Activated T-cell treated with anti-CD3 and anti-CD28 coated beads, Interleukin-2, amount 50 U/mL, for 72 hours (primary cell): ENCODE measurements around the gene ADAMTS9. TPM values are rescaled to one million over a fixed set of nuclear protein-coding genes. Genes with fewer than 3 reads are reported as not detected.

Source experiments
- ATAC-seq, 2 donors: fragments of 150-1000 bp; cut with Tn5 transposase; replicated peaks in 1 of 2; 2 replicates each; pipeline ENCODE4 v1.10.0; 2021; ENCODE audit warnings: moderate library complexity in 2 of 2, mild to moderate bottlenecking in 1 of 2
- DNase-seq, 2 donors: peaks; one replicate each; pipeline ENCODE4 v3.0.0; 2021 to 2022; ENCODE audit warnings: mixed read lengths in 1 of 2
- H3K27ac Mint-ChIP-seq: one replicate; pipeline ENCODE4 v1.8.0; 2022; ENCODE audit warnings: mild to moderate bottlenecking, moderate library complexity, mixed read lengths
- H3K27me3 Mint-ChIP-seq: one replicate; pipeline ENCODE4 v1.8.0; 2022; ENCODE audit warnings: low read depth, mixed read lengths
- H3K36me3 Mint-ChIP-seq, 2 donors: one replicate each; pipeline ENCODE4 v1.8.0; 2022; ENCODE audit warnings: mixed read lengths in 2 of 2, mild to moderate bottlenecking in 1 of 2; ENCODE audit not compliant: insufficient read depth in 2 of 2
- H3K4me1 Mint-ChIP-seq: one replicate; pipeline ENCODE4 v1.8.0; 2022; ENCODE audit warnings: low read depth, mixed read lengths
- H3K4me3 Mint-ChIP-seq, 2 donors: one replicate each; pipeline ENCODE4 v1.8.0; 2022; ENCODE audit warnings: mild to moderate bottlenecking in 2 of 2, mixed read lengths in 2 of 2, moderate library complexity in 2 of 2
- H3K9me3 Mint-ChIP-seq, 2 donors: one replicate each; pipeline ENCODE4 v1.8.0; 2022; ENCODE audit warnings: mixed read lengths in 2 of 2
- total RNA-seq, 2 donors: library from RNA; stranded (reverse); gene quantifications; one replicate each; pipeline ENCODE4 v1.2.3, GENCODE V29; 2022

ADAMTS9 gene
- total RNA-seq, 2 donors from 2014 or later: not detected

GRCh38 chr3:64656544-64656943 lies 31.3 kb downstream of the ADAMTS9 start:
- Mint-ChIP-seq H3K27me3 (no peaks in the 10 kb centered on the region), H3K36me3 (no peaks in the 10 kb centered on the region), H3K9me3 (no peaks in the 10 kb centered on the region), H3K4me3 (no peak overlapping the region), H3K4me1 (no peaks in the 10 kb centered on the region), H3K27ac (no peak overlapping the region)
- DNase-seq (no peak), ATAC-seq (no peak)

DNA sequence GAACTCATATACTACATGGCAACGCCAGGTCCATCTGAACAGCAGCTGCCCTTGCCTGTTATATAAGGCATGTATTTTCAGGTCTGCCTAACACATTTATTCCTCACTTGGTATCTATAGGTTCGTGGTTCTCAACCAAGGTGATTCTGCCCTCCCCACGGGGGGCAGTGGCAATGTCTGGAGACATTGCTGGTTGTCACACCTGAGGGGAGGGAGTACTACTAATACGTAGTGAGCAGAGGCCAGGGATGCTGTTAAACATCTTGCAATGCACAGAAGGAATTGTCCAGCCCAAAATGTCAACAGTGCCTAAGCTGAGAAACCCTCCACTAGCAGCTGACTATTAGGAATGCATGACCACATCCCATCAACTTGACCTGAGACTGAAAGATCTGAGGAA lies 32.6 kb downstream of the ADAMTS9 start:
- Mint-ChIP-seq H3K9me3 (no peaks in the 10 kb centered on the region), H3K27me3 (no peaks in the 10 kb centered on the region), H3K36me3 (no peaks in the 10 kb centered on the region), H3K4me1 (no peaks in the 10 kb centered on the region), H3K4me3 (no peak overlapping the region), H3K27ac (no peak overlapping the region)
- no peak for DNase-seq
- no peak for ATAC-seq

DNA sequence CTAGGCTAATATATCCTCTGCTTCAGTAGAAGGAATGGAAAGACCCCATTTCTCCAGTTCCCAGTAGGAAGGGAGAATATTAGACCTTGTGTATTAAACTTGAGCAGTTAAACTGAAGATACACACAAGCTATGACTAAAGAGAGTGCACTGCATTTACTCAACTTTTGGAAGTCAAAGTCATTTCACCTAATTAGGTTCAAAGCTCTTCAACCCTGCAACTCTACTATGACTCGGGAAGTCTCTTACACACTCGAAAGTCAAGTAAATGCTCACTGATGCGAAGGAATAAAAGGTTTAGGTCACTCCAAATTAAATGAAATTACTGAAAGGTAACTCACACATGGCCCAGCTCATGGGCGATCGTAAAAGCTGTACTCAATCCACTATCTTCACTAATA lies 33.8 kb downstream of the ADAMTS9 start:
- no peaks in the 10 kb centered on the region for H3K27me3 Mint-ChIP-seq
- no peaks in the 10 kb centered on the region for H3K4me1 Mint-ChIP-seq
- DNase-seq: no peak
- no peaks in the 10 kb centered on the region for H3K36me3 Mint-ChIP-seq
- H3K4me3 Mint-ChIP-seq: no peak overlapping the region
- no peaks in the 10 kb centered on the region for H3K9me3 Mint-ChIP-seq
- ATAC-seq: no peak
- no peak overlapping the region for H3K27ac Mint-ChIP-seq

GRCh38 chr3:64653101-64653500 lies 34.7 kb downstream of the ADAMTS9 start:
- H3K9me3 Mint-ChIP-seq: no peaks in the 10 kb centered on the region
- no peak for ATAC-seq
- H3K27me3 Mint-ChIP-seq: no peaks in the 10 kb centered on the region

DNA sequence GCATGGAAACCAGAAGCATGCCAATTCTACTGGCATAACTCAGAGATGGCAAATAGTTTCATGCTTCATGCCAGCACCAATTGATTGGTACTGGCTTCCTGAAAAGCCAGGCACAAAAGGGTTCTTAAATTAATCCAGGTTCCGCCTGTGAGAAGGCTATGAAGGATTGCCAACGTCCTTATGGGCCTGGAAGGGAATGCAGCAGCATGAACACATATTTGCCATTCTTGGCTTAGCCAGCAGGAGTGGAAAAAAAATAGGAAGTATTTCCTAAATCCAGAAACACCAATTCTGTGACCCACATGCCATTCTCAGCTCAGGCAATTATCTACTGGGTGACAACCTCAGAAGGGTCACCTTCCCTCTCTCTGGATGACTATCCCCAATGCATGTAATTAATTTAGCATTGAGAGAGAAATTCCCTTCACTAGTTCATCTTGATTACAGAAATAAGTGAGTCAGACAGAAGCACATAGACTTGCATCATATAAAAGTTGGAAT lies 36.0 kb downstream of the ADAMTS9 start:
- ATAC-seq (no peak), DNase-seq (no peak)
- Mint-ChIP-seq H3K4me1 (no peaks in the 10 kb centered on the region), H3K27me3 (no peaks in the 10 kb centered on the region), H3K4me3 (no peak overlapping the region), H3K9me3 (no peaks in the 10 kb centered on the region), H3K36me3 (no peaks in the 10 kb centered on the region), H3K27ac (no peak overlapping the region)

More at GRCh38 chr3:64653101-64653500, 34.7 kb downstream of the ADAMTS9 start:
- no peak overlapping the region for H3K4me3 Mint-ChIP-seq
- DNase-seq: no peak
- H3K27ac Mint-ChIP-seq: no peak overlapping the region
- no peaks in the 10 kb centered on the region for H3K4me1 Mint-ChIP-seq
- H3K36me3 Mint-ChIP-seq: no peaks in the 10 kb centered on the region

GRCh38 chr3:64651303-64651702 lies 36.5 kb downstream of the ADAMTS9 start:
- Mint-ChIP-seq H3K4me3 (no peak overlapping the region), H3K27me3 (no peaks in the 10 kb centered on the region), H3K27ac (no peak overlapping the region), H3K4me1 (no peaks in the 10 kb centered on the region), H3K36me3 (no peaks in the 10 kb centered on the region), H3K9me3 (no peaks in the 10 kb centered on the region)
- no peak for ATAC-seq
- no peak for DNase-seq

GRCh38 chr3:64650715-64651114 lies 37.1 kb downstream of the ADAMTS9 start:
- Mint-ChIP-seq H3K36me3 (no peaks in the 10 kb centered on the region), H3K4me3 (no peak overlapping the region)
- no peak for ATAC-seq

GRCh38 chr3:64650096-64650622 lies 37.6 kb downstream of the ADAMTS9 start:
- Mint-ChIP-seq H3K4me3 (no peak overlapping the region), H3K27ac (no peak overlapping the region), H3K9me3 (no peaks in the 10 kb centered on the region), H3K27me3 (no peaks in the 10 kb centered on the region), H3K4me1 (no peaks in the 10 kb centered on the region), H3K36me3 (no peaks in the 10 kb centered on the region)
- ATAC-seq (no peak), DNase-seq (no peak)

More at GRCh38 chr3:64650715-64651114, 37.1 kb downstream of the ADAMTS9 start:
- Mint-ChIP-seq H3K27me3 (no peaks in the 10 kb centered on the region), H3K4me1 (no peaks in the 10 kb centered on the region), H3K9me3 (no peaks in the 10 kb centered on the region), H3K27ac (no peak overlapping the region)
- no peak for DNase-seq

GRCh38 chr3:64648927-64649906 lies 38.6 kb downstream of the ADAMTS9 start:
- DNase-seq (no peak), ATAC-seq (no peak)
- Mint-ChIP-seq H3K27me3 (no peaks in the 10 kb centered on the region), H3K4me3 (no peak overlapping the region), H3K9me3 (no peaks in the 10 kb centered on the region), H3K4me1 (no peaks in the 10 kb centered on the region), H3K27ac (no peak overlapping the region), H3K36me3 (no peaks in the 10 kb centered on the region)

GRCh38 chr3:64647825-64648224 lies 40.0 kb downstream of the ADAMTS9 start:
- no peaks in the 10 kb centered on the region for H3K36me3 Mint-ChIP-seq
- H3K4me3 Mint-ChIP-seq: no peak overlapping the region
- no peaks in the 10 kb centered on the region for H3K27me3 Mint-ChIP-seq
- H3K27ac Mint-ChIP-seq: no peak overlapping the region
- DNase-seq (no peak), ATAC-seq (no peak)
- no peaks in the 10 kb centered on the region for H3K9me3 Mint-ChIP-seq
- H3K4me1 Mint-ChIP-seq: no peaks in the 10 kb centered on the region

GRCh38 chr3:64645243-64645642 lies 42.6 kb downstream of the ADAMTS9 start:
- no peaks in the 10 kb centered on the region for H3K4me1 Mint-ChIP-seq
- no peak overlapping the region for H3K27ac Mint-ChIP-seq
- H3K9me3 Mint-ChIP-seq: no peaks in the 10 kb centered on the region
- no peaks in the 10 kb centered on the region for H3K36me3 Mint-ChIP-seq
- no peak overlapping the region for H3K4me3 Mint-ChIP-seq
- no peaks in the 10 kb centered on the region for H3K27me3 Mint-ChIP-seq
- no peak for DNase-seq
- ATAC-seq: no peak

- no peak for DNase-seq
- no peaks in the 10 kb centered on the region for H3K4me1 Mint-ChIP-seq
- peak overlapping the region; percentile 17 for H3K27ac Mint-ChIP-seq
- H3K9me3 Mint-ChIP-seq: no peaks in the 10 kb centered on the region
- no peak for ATAC-seq
- H3K27me3 Mint-ChIP-seq: no peaks in the 10 kb centered on the region
- H3K36me3 Mint-ChIP-seq: no peaks in the 10 kb centered on the region
- H3K4me3 Mint-ChIP-seq: no peak overlapping the region
Measured at GRCh38 chr3:64644483-64644882, 43.3 kb downstream of the ADAMTS9 start.

DNA sequence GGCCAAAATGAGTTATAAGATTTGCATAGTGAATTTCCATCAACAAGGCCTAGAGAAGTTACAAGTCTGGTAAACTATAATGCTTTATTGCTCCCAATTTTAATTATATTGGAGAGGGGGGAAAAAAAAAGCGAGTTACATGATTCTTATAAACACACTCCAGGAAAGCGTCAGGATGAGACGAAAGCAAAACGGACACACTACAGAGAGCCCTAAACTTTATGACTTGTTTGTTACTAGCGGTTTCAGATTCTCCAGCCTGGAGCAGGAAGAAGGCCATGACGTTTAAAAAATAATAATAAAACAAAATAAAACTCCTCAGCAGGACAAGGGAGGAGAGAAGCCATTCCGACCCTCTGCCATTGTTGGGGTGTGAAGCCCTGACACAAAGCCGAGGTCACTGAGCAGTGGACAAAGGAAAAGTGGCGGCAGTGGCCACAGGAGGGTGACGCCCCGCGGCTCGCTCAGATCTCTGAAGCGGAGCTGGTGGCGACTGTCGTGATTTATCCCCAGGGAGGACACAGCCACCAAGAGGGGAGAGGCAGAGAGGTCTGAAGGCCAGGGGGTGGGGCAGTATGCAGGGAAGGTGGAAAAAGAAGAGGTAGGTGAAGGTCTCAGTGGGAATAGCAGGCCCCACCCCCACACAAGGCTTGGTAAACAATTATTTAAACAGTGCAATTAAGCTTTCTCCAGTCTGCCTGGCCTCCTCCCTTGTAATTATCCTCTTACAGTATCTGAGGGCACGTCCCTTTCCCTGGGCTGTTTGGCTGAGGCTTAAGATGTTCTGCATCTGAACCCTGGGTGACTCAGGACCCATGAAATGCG lies 45.3 kb downstream of the ADAMTS9 start:
- H3K9me3 Mint-ChIP-seq: no peaks in the 10 kb centered on the region
- H3K4me3 Mint-ChIP-seq: no peak overlapping the region
- H3K27me3 Mint-ChIP-seq: no peaks in the 10 kb centered on the region
- ATAC-seq: no peak
- DNase-seq: no peak
- H3K27ac Mint-ChIP-seq: no peak overlapping the region
- H3K4me1 Mint-ChIP-seq: no peaks in the 10 kb centered on the region
- H3K36me3 Mint-ChIP-seq: no peaks in the 10 kb centered on the region
